Limb (tissue), 2 donors: Measurements from ENCODE around the gene SLC9A4.

Experiments
- DNase-seq, 2 donors: peaks; one replicate each; pipeline ENCODE4 v3.0.0-alpha.2; 2016; ENCODE audit errors: extremely low spot score in 2 of 2

The SLC9A4 gene

GRCh38 chr2:102499558-102499957 is 26.5 kb downstream of the SLC9A4 start:
- no peak for DNase-seq

- DNase-seq: no peak
Observed at GRCh38 chr2:102502576-102502975, 29.6 kb downstream of the SLC9A4 start.

GRCh38 chr2:102504833-102505232 is 31.8 kb downstream of the SLC9A4 start:
- DNase-seq: no peak

GRCh38 chr2:102505290-102505689 is 32.3 kb downstream of the SLC9A4 start:
- DNase-seq: no peak

GRCh38 chr2:102506743-102507142 is 33.7 kb downstream of the SLC9A4 start:
- DNase-seq: no peak

- DNase-seq: no peak
Observed at GRCh38 chr2:102508863-102509262, 35.8 kb downstream of the SLC9A4 start.

GRCh38 chr2:102509749-102510148 is 36.7 kb downstream of the SLC9A4 start:
- DNase-seq: no peak

- DNase-seq: no peak
Observed at GRCh38 chr2:102510791-102511575, 38.0 kb downstream of the SLC9A4 start.

- no peak for DNase-seq
Observed at GRCh38 chr2:102512161-102512560, 39.1 kb downstream of the SLC9A4 start.

- DNase-seq: no peak
Observed at GRCh38 chr2:102513355-102513939, 40.4 kb downstream of the SLC9A4 start.

GRCh38 chr2:102514061-102514785 is 41.2 kb downstream of the SLC9A4 start:
- DNase-seq: no peak

- no peak for DNase-seq
Observed at GRCh38 chr2:102515851-102516250, 42.8 kb downstream of the SLC9A4 start.

GRCh38 chr2:102518170-102518569 is 45.1 kb downstream of the SLC9A4 start:
- no peak for DNase-seq

- peak in 1 of 2 donors; percentile 10 for DNase-seq
Observed at GRCh38 chr2:102520009-102520408, 47.0 kb downstream of the SLC9A4 start.

GRCh38 chr2:102520801-102521200 is 47.8 kb downstream of the SLC9A4 start:
- DNase-seq: no peak

- no peak for DNase-seq
Observed at GRCh38 chr2:102522162-102522561, 49.1 kb downstream of the SLC9A4 start.

GRCh38 chr2:102522890-102523289 is 49.9 kb downstream of the SLC9A4 start:
- no peak for DNase-seq

GRCh38 chr2:102523651-102524050 is 50.6 kb downstream of the SLC9A4 start:
- no peak for DNase-seq

- no peak for DNase-seq
Observed at GRCh38 chr2:102527086-102527485, 54.1 kb downstream of the SLC9A4 start.

- DNase-seq: no peak
Observed at GRCh38 chr2:102538491-102538890, 65.5 kb downstream of the SLC9A4 start.

GRCh38 chr2:102540882-102541281 is 67.9 kb downstream of the SLC9A4 start:
- no peak for DNase-seq

- no peak for DNase-seq
Observed at GRCh38 chr2:102544182-102544581, 71.2 kb downstream of the SLC9A4 start.

- DNase-seq: no peak
Observed at GRCh38 chr2:102547462-102547861, 74.4 kb downstream of the SLC9A4 start.
